Stimulated activated CD4-positive, alpha-beta T cell treated with anti-CD3 and anti-CD28 coated beads, Interleukin-4, amount 100 ng/mL, for 24 hours (primary cell): Measurements from ENCODE around the gene OR51E2.

ENCODE experiments used
- DNase-seq: peaks from one replicate; pipeline ENCODE4 v3.0.0-alpha.2; 2020

OR51E2 gene

DNA sequence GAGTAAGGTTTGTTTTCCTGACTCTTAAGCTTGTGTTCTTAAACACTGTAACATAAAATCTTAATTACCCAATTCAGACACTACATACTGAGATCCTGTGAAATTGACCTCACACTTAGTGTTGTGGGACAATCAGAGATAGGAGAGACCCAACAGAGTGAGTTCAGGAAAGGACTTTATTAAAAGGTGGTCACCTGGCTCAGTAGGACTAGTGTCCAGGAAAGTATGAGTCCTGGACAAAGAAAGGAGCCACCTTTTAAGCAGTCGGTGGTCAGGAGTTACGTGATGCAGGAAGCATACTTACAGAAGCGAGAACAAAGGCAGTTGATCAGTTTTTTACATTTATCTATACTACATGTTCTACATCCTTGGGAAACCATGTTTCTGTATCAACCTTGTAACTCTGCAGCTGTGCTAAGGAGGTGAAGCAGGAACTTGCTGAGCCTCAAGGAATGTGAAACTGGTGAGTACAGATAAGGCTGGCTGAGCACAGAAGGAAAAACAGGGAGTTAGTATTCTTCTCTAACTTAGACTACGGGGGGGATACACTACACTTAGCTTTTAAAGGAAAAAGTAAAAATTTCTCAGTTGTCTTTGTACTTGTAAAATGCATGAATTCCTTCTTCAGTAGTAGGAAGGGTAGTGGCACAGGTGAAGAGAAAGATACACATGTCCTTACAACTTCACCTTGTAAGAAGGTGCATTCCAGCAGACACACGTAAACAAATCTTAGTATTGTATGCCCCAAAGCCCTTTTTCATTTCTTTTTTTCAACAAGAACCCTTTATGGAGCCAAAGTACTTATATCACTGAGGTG is 38.8 kb downstream of the OR51E2 start:
- DNase-seq = no peak

DNA sequence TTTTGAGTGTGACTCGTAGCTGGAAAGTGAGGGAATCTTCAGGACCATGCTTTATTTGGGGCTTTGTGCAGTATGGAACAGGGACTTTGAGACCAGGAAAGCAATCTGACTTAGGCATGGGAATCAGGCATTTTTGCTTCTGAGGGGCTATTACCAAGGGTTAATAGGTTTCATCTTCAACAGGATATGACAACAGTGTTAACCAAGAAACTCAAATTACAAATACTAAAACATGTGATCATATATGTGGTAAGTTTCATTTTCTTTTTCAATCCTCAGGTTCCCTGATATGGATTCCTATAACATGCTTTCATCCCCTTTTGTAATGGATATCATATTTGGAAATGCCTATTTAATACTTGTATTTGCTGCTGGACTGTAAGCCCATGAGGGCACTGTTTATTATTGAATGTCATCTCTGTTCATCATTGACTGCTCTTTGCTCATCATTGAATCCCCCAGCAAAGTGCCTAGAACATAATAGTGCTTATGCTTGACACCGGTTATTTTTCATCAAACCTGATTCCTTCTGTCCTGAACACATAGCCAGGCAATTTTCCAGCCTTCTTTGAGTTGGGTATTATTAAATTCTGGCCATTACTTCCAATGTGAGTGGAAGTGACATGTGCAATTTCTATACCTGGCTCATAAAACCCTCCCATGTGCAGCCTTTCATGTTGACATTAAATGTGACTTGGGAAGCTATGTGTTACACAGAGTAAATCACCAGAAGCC is 42.9 kb downstream of the OR51E2 start:
- DNase-seq = no peak

GRCh38 chr11:4647766-4648165 is 49.9 kb downstream of the OR51E2 start:
- DNase-seq = no peak

DNA sequence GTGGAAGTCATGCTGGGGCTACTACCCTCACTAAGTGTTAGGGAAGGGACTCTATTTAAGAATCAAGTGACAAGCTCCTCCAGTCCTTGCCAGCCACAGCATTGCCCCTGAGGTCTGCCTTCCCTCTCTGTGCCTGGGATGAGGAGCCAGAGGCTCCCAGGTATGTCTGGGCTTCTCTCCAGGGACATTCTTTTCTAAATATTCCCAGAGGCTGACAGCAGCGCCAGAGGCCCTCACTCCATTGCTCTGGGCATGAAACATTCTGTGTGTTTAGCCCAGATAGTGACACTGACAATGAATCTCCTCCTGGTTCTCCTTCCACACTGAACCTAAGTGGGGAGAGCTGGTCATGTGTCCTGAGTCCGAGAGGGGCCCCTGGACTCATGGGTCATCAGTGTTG is 51.7 kb downstream of the OR51E2 start:
- DNase-seq = no peak

DNA sequence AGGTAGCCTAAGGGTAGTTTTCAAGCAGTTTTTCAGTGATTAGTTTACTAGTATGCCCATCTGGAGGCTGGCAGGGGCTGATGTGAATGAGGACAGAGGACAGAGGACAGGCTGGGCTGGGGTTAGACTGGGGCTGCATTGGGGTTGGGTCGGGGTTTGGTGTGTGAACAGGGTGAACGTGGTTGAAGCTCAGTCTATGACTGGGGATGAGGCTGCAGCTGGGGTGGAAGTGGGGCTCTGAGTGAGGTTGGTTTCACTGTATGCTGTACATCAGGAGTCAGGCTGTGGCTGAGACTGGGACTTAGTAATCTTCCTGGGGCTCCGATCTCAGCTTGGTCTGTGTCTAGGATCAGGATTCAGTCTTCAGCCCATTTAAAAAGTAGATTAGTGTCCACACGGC is 53.4 kb downstream of the OR51E2 start:
- no peak for DNase-seq

DNA sequence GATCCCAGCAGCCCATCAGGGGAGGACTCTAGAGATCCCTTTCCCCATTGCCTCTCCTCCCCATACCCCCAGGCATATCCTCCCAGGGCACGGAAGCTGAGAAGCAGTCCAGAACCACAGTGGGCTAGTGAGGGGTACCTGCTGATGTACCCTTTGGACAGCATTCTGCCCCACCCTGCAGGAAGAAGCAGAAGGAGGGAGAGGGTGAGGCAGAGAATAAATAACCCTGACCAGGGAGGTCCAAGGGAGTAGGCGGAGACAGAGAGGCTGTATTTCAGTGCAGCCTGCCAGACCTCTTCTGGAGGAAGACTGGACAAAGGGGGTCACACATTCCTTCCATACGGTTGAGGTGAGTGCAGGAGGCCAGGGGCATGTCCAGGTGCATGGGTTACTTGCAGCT is 54.0 kb downstream of the OR51E2 start, which contains the start of gene OR51E1:
Gene OR51E1 (plus strand): TSS at position 301 of the 400 bp plus-strand sequence. CDS start 8,545 bp downstream, outside the sequence.
- no peak for DNase-seq

DNA sequence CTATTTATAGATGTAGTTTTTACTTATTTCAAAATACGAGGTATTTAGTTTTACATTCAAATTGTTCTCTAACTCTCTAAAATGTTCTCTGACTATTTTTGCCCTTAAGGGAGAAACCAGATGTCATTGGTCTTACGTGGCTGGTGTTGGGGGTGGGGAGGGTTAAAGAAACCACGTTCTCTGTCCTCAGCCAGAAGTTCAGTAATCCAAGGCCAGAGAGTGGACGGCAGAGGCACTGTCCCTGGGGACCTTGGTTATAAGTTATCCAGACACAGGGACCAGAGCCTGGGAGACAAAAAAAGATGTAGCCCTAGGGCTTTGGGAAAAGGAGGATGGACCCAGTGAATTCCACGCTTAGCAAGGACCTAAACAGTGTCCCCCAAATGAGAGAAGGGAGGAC is 54.6 kb downstream of the OR51E2 start:
- DNase-seq = no peak

DNA sequence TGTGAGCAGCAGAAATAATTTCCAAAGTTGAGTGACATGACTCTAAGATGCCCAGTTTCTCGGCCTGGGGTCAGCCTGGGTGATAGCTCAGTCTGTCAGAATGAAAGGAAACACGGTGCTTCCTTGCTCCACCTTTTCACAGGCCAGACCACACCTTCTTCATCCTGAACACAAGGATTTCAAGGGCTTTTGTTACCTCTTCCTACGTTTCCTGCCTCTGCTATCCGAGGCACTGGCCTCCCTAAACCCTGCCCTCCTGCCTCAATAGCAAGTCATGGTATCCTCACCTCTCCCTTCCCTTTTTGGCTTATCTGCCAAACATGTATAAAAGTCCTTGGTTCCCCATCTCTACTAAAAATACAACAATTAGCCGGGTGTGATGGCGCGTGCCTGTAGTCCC is 55.6 kb downstream of the OR51E2 start:
- DNase-seq = no peak

DNA sequence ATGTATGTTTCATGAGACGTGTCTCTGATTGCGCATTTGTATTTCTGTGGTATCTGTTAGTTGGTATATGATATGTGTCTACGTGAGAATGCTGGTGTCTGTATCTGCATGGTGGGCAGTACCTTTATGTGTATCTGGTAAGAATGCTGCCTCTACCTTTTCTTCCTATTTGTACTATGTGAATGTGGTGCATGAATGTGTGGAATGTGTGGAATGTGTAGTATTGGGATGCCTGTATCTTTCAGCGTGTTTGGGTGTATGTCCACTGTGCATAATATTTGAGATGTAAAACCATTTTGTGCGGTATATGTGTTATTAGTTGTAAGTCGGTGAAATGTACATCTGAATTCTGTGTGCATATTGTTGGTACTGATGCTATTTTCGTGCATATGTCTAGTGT is 56.2 kb downstream of the OR51E2 start:
- no peak for DNase-seq

DNA sequence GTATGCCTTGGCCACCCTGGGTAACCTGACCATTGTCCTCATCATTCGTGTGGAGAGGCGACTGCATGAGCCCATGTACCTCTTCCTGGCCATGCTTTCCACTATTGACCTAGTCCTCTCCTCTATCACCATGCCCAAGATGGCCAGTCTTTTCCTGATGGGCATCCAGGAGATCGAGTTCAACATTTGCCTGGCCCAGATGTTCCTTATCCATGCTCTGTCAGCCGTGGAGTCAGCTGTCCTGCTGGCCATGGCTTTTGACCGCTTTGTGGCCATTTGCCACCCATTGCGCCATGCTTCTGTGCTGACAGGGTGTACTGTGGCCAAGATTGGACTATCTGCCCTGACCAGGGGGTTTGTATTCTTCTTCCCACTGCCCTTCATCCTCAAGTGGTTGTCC is 57.7 kb downstream of the OR51E2 start:
- DNase-seq = no peak

DNA sequence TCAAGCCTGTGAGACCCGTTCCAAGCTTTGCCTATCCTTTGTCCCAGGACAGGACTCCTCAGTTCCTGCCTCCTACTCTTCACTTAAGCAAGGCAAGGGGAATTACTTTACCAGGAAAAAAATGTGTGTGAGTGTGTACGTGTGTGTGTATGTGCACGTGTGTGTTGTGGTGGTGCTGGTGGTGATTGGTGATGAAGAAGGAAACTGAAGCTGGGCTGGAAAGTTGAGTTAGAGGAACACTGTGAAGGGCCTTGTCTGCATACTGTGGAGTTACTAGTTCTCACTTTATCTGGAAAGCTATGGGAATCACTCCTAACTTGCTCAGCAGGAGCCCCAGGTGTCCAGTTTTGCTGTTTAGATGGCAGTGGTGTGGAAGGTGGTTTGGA is 60.0 kb downstream of the OR51E2 start:
- DNase-seq = no peak

- DNase-seq = peak; percentile 73
Measured at GRCh38 chr11:4636962-4637661, 60.5 kb downstream of the OR51E2 start, which contains the start of gene OR51D1. OR51D1 (plus strand) TSS chr11:4637477; CDS start chr11:4639791, 2,314 bp downstream.

DNA sequence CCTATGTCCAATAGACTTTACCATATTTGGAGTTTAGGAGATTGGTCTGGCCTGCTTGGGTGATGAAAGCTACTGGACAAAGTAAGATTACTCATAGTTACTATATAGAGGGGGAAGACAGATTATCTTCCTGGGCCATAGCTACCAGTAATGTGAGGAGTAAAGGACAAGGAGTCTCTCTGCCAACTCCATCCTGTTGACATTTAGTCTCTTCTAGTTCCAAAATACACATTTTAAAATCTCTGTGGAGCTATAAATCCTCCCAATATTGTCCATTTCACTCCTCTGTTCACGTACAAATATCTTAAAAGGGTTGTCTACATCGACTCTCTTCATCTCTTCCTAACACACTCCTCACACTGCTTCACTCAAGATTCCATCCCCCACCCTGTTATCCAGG is 61.5 kb downstream of the OR51E2 start:
- no peak for DNase-seq
